Adrenal gland (tissue), 12 donors: ENCODE data around the gene MYH10. TPM values are rescaled to one million over a fixed set of nuclear protein-coding genes. Genes with fewer than 3 reads are reported as not detected.

Experiments used
- DNase-seq, 7 donors: peaks; one replicate each; pipeline ENCODE4 v3.0.0-alpha.2; 2019 to 2020
- H3K27ac ChIP-seq, 5 donors: fragments of 200-600 bp; sonication (generic) in 4 of 5; 1 replicate in 3 of 5; 2 replicates in 2 of 5; pipeline versions ENCODE4 v1.5.1 to v1.8.0; 2016 to 2020; ENCODE audit warnings: mild to moderate bottlenecking in 1 of 5
- H3K27me3 ChIP-seq: fragments of 200-600 bp; 2 replicates; pipeline ENCODE4 v1.8.0; 2021
- H3K36me3 ChIP-seq, 2 donors: fragments of 200-600 bp; replicated peaks in 1 of 2; 1 replicate in 1 of 2; 2 replicates in 1 of 2; pipeline versions ENCODE4 v1.5.1 to v1.8.0; 2018 to 2022
- H3K4me1 ChIP-seq, 2 donors: fragments of 200-600 bp; replicated peaks in 1 of 2; 1 replicate in 1 of 2; 2 replicates in 1 of 2; pipeline versions ENCODE4 v1.5.1 to v1.8.0; 2018 to 2021
- H3K4me3 ChIP-seq, 4 donors: fragments of 200-600 bp; sonication (generic) in 3 of 4; one replicate each; pipeline ENCODE4 v1.5.1; 2016 to 2018
- H3K9me3 ChIP-seq, 3 donors: fragments of 200-600 bp; sonication (generic) in 1 of 3; replicated peaks in 1 of 3; 1 replicate in 2 of 3; 2 replicates in 1 of 3; pipeline versions ENCODE4 v1.5.1 to v1.8.0; 2016 to 2021
- POLR2A ChIP-seq, 2 donors: fragments of 450-650 bp; IDR thresholded peaks; one replicate each; pipeline ENCODE4 v1.6.1; 2017; ENCODE audit warnings: antibody characterized with exemption in 2 of 2, mild to moderate bottlenecking in 2 of 2, moderate library complexity in 1 of 2
- WGBS, 4 donors: extraction: QIAGEN DNeasy Blood & Tissue Kit in 2 of 4; methylation state at CpG; one replicate each; pipeline versions ENCODE4 v1.1.5 to v1.1.7; 2013 to 2017; 5-methylcytosine and 5-hydroxymethylcytosine counted together
- intact Hi-C, 2 donors: fragments of 100-400 bp; cut with DNase I; formaldehyde crosslinking; loops; one replicate each; pipeline versions ENCODE4 v1.14.1 to v1.15.0; 2022 to 2023
- polyA plus RNA-seq, 3 donors: library from polyadenylated mRNA; stranded (reverse); fragments of 200-250 nt in 2 of 3; fragments of 350-450 nt in 1 of 3; fragmentation: Illumina TruSeq in 1 of 3; extraction: RNeasy Lipid Tissue Mini Kit (QIAGEN cat#74804) in 1 of 3; gene quantifications; one replicate each; pipeline ENCODE4 v1.2.3, GENCODE V29; 2013 to 2014
- total RNA-seq, 9 donors: library from RNA; depleted of rRNA in 4 of 9; stranded (reverse); fragments of >200 nt in 4 of 9; fragments of 120-200 nt in 1 of 9; fragmentation: NEBNext Ultra II Directional in 1 of 9; extraction: Animal tissue kit (Norgen Biotek cat#: 25700) in 1 of 9; gene quantifications; one replicate each; pipeline versions ENCODE4 v1.1.0 to v1.2.4, GENCODE V29; 2013 to 2023
- TF ChIP-seq, protein P1 (sequence below), 6 experiments: fragments of 450-650 bp in 4 of 6; fragments of 200-600 bp in 2 of 6; sonication (generic) in 1 of 6; IDR thresholded peaks; 1 replicate in 5 of 6; 2 replicates in 1 of 6; pipeline versions ENCODE4 v1.5.1 to v1.8.0; 2016 to 2021; ENCODE audit warnings: antibody characterized with exemption in 6 of 6, mild to moderate bottlenecking in 2 of 6, moderate library complexity in 1 of 6
- donor health status: healthy with polysubstance abuse.
- donor health status: Bipolar disorder and iron deficiency.
- donor health status: DM: yes; HTN: yes; CAD: no.
- donor health status: DM: no; HTN: no; CAD: no.
- donor health status: DM: no; HTN: no; CAD: no.
- donor health status: DM: yes; HTN: yes; CAD: no.

MYH10 gene
- total and polyA plus RNA-seq, 12 donors, result 9.8 to 101 (median 41.0) TPM

DNA sequence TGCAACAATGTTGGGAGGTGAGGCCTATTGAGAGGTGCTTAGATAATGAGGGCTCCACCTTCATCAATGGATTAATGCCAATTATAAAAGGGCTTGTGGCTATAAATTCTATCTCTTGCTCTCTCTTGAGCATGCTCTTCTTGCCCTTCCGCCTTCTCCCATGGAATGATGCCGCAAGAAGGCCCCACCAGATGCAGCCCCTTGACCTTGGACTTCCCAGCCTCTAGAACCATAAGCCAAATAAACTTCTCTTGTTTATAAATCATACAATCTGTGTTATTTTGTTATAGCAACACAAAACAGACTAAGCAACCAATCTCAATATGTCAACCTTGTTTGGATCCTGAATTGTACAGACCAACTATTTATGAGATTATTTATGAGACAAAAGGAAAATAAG lies 20.0 kb downstream of the MYH10 start:
- H3K27me3 ChIP-seq, result no peaks in the 10 kb centered on the region
- H3K4me3 ChIP-seq, result no peak overlapping the region
- TF ChIP-seq, protein P1, sequence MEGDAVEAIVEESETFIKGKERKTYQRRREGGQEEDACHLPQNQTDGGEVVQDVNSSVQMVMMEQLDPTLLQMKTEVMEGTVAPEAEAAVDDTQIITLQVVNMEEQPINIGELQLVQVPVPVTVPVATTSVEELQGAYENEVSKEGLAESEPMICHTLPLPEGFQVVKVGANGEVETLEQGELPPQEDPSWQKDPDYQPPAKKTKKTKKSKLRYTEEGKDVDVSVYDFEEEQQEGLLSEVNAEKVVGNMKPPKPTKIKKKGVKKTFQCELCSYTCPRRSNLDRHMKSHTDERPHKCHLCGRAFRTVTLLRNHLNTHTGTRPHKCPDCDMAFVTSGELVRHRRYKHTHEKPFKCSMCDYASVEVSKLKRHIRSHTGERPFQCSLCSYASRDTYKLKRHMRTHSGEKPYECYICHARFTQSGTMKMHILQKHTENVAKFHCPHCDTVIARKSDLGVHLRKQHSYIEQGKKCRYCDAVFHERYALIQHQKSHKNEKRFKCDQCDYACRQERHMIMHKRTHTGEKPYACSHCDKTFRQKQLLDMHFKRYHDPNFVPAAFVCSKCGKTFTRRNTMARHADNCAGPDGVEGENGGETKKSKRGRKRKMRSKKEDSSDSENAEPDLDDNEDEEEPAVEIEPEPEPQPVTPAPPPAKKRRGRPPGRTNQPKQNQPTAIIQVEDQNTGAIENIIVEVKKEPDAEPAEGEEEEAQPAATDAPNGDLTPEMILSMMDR (IDR thresholded peaks at IDR 0.05), result no peak
- TF ChIP-seq POLR2A (IDR thresholded peaks at IDR 0.05), result no peak
- 90 to 97% (median 93%) methylated on average over 2 of the region's 2 CpGs for WGBS, 4 donors
- no peak for DNase-seq
- H3K4me1 ChIP-seq, result peaks cover 0 to 18% of the 10 kb centered on the region in 2 donors
- H3K9me3 ChIP-seq, result no peaks in the 10 kb centered on the region
- no peak overlapping the region for H3K27ac ChIP-seq
- H3K36me3 ChIP-seq, result no peaks in the 10 kb centered on the region
- intact Hi-C loops, result no loop called here

DNA sequence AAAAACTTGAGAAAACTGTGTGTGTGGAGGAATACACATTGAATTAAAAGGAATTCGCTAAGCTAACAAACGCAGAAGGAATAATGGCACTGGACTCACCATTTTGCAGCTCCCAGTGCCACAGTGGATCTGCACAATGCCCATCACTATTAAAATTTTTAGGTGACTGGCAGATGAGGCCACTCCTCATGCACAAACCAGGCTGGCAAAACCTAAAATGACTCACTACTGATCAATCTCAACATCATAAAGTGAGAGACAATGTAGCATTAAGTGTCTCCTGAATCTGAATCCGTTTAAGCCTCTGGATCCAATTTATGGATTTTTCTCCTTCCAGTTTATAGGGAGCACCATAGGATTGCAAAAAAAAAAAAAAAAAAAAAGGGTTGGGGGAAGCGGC lies 20.6 kb downstream of the MYH10 start:
- intact Hi-C loops, result no loop called here
- no peak for DNase-seq
- Histone ChIP-seq H3K4me1 (peaks cover 0 to 12% of the 10 kb centered on the region in 2 donors), H3K9me3 (no peaks in the 10 kb centered on the region), H3K27me3 (no peaks in the 10 kb centered on the region), H3K36me3 (no peaks in the 10 kb centered on the region), H3K27ac (no peak overlapping the region), H3K4me3 (no peak overlapping the region)
- 86 to 97% (median 90%) methylated on average over 4 of the region's 4 CpGs for WGBS, 4 donors
- TF ChIP-seq, protein P1 (IDR thresholded peaks at IDR 0.05), result no peak

DNA sequence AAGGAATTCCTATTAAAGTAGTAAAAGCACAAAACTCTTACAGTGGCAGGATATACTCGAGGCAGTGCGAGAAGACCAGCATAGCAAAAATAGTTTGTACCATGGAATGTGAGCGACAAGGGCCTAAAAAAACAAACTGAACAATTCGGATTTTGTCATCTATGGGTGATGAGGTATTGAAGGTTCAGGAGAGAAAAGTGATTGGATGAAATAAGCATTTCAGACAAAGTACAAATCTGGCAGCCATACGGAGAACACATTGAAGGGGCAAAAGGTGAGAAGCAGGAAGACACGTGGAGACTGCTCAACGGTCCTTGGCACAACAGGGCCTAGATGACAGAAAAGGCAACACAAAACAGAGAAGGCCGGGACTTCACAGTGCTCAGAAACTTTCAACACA lies 22.5 kb downstream of the MYH10 start:
- H3K27ac ChIP-seq, result no peak overlapping the region
- no peaks in the 10 kb centered on the region for H3K36me3 ChIP-seq
- peaks cover 0 to 9% of the 10 kb centered on the region in 2 donors for H3K4me1 ChIP-seq
- no peaks in the 10 kb centered on the region for H3K27me3 ChIP-seq
- 64 to 70% (median 66%) methylated on average over 8 of the region's 8 CpGs for WGBS, 4 donors
- TF ChIP-seq POLR2A (IDR thresholded peaks at IDR 0.05), result no peak
- TF ChIP-seq, protein P1 (IDR thresholded peaks at IDR 0.05), result no peak
- DNase-seq, result no peak
- H3K4me3 ChIP-seq, result no peak overlapping the region
- intact Hi-C loops, result no loop called here
- H3K9me3 ChIP-seq, result no peaks in the 10 kb centered on the region

DNA sequence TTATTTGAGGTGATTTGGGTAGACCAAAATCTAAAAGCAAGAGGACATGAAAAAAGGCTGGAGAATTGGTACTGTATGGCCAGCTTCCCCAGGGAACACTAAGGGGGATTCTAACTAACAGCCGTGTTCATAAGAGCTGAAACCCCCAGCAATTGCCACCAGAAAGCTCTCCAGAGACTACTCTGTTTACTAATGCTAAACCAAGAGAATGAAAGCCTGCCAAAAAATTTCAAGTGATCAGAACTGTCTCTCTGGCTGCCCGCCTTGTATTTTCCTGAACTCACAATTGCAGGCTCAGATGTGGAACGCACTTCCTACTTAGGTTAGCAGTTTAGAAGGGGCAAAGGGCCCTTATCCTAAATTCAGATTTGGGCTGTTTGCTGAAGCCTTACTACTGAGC lies 24.1 kb downstream of the MYH10 start:
- intact Hi-C loops, result no loop called here
- no peak for TF ChIP-seq POLR2A (IDR thresholded peaks at IDR 0.05)
- TF ChIP-seq, protein P1 (IDR thresholded peaks at IDR 0.05), result no peak
- 58 to 77% (median 69%) methylated on average over 3 of the region's 3 CpGs for WGBS, 4 donors
- no peak for DNase-seq
- Histone ChIP-seq H3K36me3 (no peaks in the 10 kb centered on the region), H3K27ac (no peak overlapping the region), H3K27me3 (no peaks in the 10 kb centered on the region), H3K9me3 (no peaks in the 10 kb centered on the region), H3K4me3 (no peak overlapping the region), H3K4me1 (peaks cover 0 to 9% of the 10 kb centered on the region in 2 donors)
